ENCODE results near the gene PID1.

Gene PID1

DNA sequence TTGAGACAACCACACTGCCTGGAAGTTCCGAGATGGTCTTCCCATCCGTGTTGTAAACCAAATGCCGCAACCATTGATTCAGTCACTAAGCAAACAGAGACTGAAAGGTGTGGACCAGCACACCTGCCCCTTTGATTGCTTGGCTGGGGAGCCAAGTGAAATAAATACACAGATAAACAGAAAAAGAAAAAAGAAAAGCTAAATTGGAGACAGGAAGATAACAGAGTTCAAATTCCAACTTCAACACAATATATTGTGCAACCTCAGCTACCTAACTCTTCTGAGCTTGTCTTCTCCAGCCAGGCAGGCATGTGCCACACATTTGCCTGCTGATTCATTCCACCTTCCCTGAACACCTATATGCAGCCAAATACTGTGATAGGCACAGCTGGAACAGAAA is 110.9 kb downstream of the PID1 start:
- H2BK12ac ChIP-seq (ENCODE audit: low read length): no peak overlapping the region
- no peaks in the 10 kb centered on the region for H3K4me1 ChIP-seq (ENCODE audit: control insufficient read depth in 1 of 2, insufficient read depth in 2 of 2, low read length in 2 of 2)
- H3K27ac ChIP-seq (ENCODE audit: low read depth, low read length): no peak overlapping the region
- no peaks in the 10 kb centered on the region for H3K9me3 ChIP-seq (ENCODE audit: insufficient read depth, low read depth, low read length)
- H3K9ac ChIP-seq (ENCODE audit: low read length): no peak overlapping the region
- H3K4me3 ChIP-seq (ENCODE audit: low read depth, low read length): no peak overlapping the region
- H3K14ac ChIP-seq (ENCODE audit: low read length): no peak overlapping the region
- DNase-seq: peak in 1 of 2 donors; percentile 33
- H3K4me2 ChIP-seq (ENCODE audit: low read length): no peak overlapping the region
- no peak overlapping the region for H4K91ac ChIP-seq (ENCODE audit: low read depth, low read length)
- no peaks in the 10 kb centered on the region for H3K36me3 ChIP-seq (ENCODE audit: control insufficient read depth in 1 of 2, insufficient read depth in 2 of 2, low read length in 2 of 2)
- H4K12ac ChIP-seq (ENCODE audit: low read depth, low read length): no peak overlapping the region
- no peaks in the 10 kb centered on the region for H3K79me2 ChIP-seq (ENCODE audit: control insufficient read depth, insufficient read depth, low read length, poor library complexity)
- no peak overlapping the region for H3K23ac ChIP-seq (ENCODE audit: low read length)
- no peak overlapping the region for H2AFZ ChIP-seq (ENCODE audit: insufficient read depth, low read length, poor library complexity)
- no CpG with 5 or more reads among the region's 3 CpGs for whole genome bisulfite sequencing (ENCODE audit: extremely low coverage, insufficient coverage, insufficient read length)
- no peaks in the 10 kb centered on the region for H3K27me3 ChIP-seq (ENCODE audit: insufficient read depth, low read length)
- no peaks in the 10 kb centered on the region for H3K79me1 ChIP-seq (ENCODE audit: low read length)
- no peak overlapping the region for H4K8ac ChIP-seq (ENCODE audit: low read depth, low read length)
- H3K18ac ChIP-seq (ENCODE audit: low read length): no peak overlapping the region
- H2BK5ac ChIP-seq (ENCODE audit: low read depth, low read length, poor library complexity): no peak overlapping the region
- no peak overlapping the region for H2AK5ac ChIP-seq (ENCODE audit: low read length)
- H2BK120ac ChIP-seq (ENCODE audit: insufficient read depth, low read length, poor library complexity): no peak overlapping the region
- H3K4ac ChIP-seq (ENCODE audit: low read depth, low read length): no peak overlapping the region

DNA sequence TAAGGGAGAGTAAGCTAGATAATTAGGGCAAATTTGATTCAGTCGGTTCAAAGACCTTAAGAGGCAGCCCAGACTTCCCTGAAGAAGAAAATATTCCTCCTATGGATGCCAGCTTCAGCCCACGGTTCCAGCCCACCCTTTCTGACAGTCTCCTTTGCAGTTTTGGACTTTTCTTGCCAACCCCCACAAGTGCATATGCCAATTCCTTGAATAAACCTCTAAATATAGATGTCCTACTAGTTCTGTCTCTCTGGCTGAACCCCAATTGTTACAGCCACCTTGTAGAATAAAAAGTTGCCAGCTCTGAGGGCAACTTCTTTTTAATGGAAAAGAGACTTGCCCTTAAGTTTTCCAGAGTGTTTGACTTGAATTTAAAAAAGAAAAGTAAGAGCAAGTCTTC is 111.7 kb downstream of the PID1 start:
- whole genome bisulfite sequencing (ENCODE audit: extremely low coverage, insufficient coverage, insufficient read length): no CpG with 5 or more reads among the region's 2 CpGs
- no peak overlapping the region for H4K12ac ChIP-seq (ENCODE audit: low read depth, low read length)

DNA sequence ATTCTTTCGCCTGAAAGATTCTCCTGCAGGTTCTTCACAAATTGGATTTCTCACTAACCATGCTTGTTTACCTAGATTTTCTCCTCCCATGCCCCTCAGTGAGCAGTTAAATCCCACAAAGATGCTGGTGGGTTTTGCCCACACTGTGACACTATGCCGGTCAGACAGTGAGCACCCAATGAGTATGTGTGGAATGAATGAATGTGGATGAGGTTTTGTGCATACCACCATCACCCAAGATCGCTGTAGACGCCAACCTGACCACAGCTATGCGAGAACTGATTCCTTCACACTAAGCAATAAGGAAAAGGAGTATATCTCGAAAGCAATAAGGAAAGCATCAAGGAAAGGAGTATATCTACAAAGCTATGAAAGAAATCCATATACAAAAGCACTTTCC is 116.7 kb downstream of the PID1 start:
- Histone ChIP-seq H2BK120ac (ENCODE audit: insufficient read depth, low read length, poor library complexity) (no peak overlapping the region), H2BK12ac (ENCODE audit: low read length) (no peak overlapping the region), H3K4ac (ENCODE audit: low read depth, low read length) (no peak overlapping the region), H3K36me3 (ENCODE audit: control insufficient read depth in 1 of 2, insufficient read depth in 2 of 2, low read length in 2 of 2) (no peaks in the 10 kb centered on the region), H3K79me2 (ENCODE audit: control insufficient read depth, insufficient read depth, low read length, poor library complexity) (no peaks in the 10 kb centered on the region), H3K27me3 (ENCODE audit: insufficient read depth, low read length) (no peaks in the 10 kb centered on the region), H3K18ac (ENCODE audit: low read length) (no peak overlapping the region), H3K9me3 (ENCODE audit: insufficient read depth, low read depth, low read length) (peaks cover 2% of the 10 kb centered on the region), H3K4me1 (ENCODE audit: control insufficient read depth in 1 of 2, insufficient read depth in 2 of 2, low read length in 2 of 2) (peaks cover 0 to 3% of the 10 kb centered on the region in 2 experiments), H4K12ac (ENCODE audit: low read depth, low read length) (no peak overlapping the region), H3K4me3 (ENCODE audit: low read depth, low read length) (no peak overlapping the region), H3K4me2 (ENCODE audit: low read length) (no peak overlapping the region), H3K27ac (ENCODE audit: low read depth, low read length) (no peak overlapping the region), H2AFZ (ENCODE audit: insufficient read depth, low read length, poor library complexity) (no peak overlapping the region), H2AK5ac (ENCODE audit: low read length) (no peak overlapping the region), H3K14ac (ENCODE audit: low read length) (no peak overlapping the region), H4K8ac (ENCODE audit: low read depth, low read length) (no peak overlapping the region), H3K79me1 (ENCODE audit: low read length) (peaks cover 4% of the 10 kb centered on the region), H4K91ac (ENCODE audit: low read depth, low read length) (no peak overlapping the region), H3K23ac (ENCODE audit: low read length) (no peak overlapping the region), H2BK5ac (ENCODE audit: low read depth, low read length, poor library complexity) (no peak overlapping the region), H3K9ac (ENCODE audit: low read length) (no peak overlapping the region)
- no CpG with 5 or more reads among the region's 6 CpGs for WGBS (ENCODE audit: extremely low coverage, insufficient coverage, insufficient read length)
- peak; percentile 89 to 91 for DNase-seq

More for the DNA sequence above, 111.7 kb downstream of the PID1 start:
- no peaks in the 10 kb centered on the region for H3K27me3 ChIP-seq (ENCODE audit: insufficient read depth, low read length)
- H3K79me1 ChIP-seq (ENCODE audit: low read length): no peaks in the 10 kb centered on the region
- peaks cover under 1% of the 10 kb centered on the region for H3K9me3 ChIP-seq (ENCODE audit: insufficient read depth, low read depth, low read length)
- H3K4me2 ChIP-seq (ENCODE audit: low read length): no peak overlapping the region
- no peak overlapping the region for H3K9ac ChIP-seq (ENCODE audit: low read length)
- H3K4ac ChIP-seq (ENCODE audit: low read depth, low read length): no peak overlapping the region
- no peak for DNase-seq
- no peaks in the 10 kb centered on the region for H3K4me1 ChIP-seq (ENCODE audit: control insufficient read depth in 1 of 2, insufficient read depth in 2 of 2, low read length in 2 of 2)
- no peak overlapping the region for H3K14ac ChIP-seq (ENCODE audit: low read length)
- H3K23ac ChIP-seq (ENCODE audit: low read length): no peak overlapping the region
- no peak overlapping the region for H4K91ac ChIP-seq (ENCODE audit: low read depth, low read length)
- no peak overlapping the region for H2BK120ac ChIP-seq (ENCODE audit: insufficient read depth, low read length, poor library complexity)
- no peak overlapping the region for H3K27ac ChIP-seq (ENCODE audit: low read depth, low read length)
- no peaks in the 10 kb centered on the region for H3K36me3 ChIP-seq (ENCODE audit: control insufficient read depth in 1 of 2, insufficient read depth in 2 of 2, low read length in 2 of 2)
- H2BK12ac ChIP-seq (ENCODE audit: low read length): no peak overlapping the region
- no peak overlapping the region for H3K18ac ChIP-seq (ENCODE audit: low read length)
- H2BK5ac ChIP-seq (ENCODE audit: low read depth, low read length, poor library complexity): no peak overlapping the region
- no peak overlapping the region for H2AFZ ChIP-seq (ENCODE audit: insufficient read depth, low read length, poor library complexity)
- H4K8ac ChIP-seq (ENCODE audit: low read depth, low read length): no peak overlapping the region
- no peak overlapping the region for H3K4me3 ChIP-seq (ENCODE audit: low read depth, low read length)
- no peaks in the 10 kb centered on the region for H3K79me2 ChIP-seq (ENCODE audit: control insufficient read depth, insufficient read depth, low read length, poor library complexity)
- H2AK5ac ChIP-seq (ENCODE audit: low read length): no peak overlapping the region

GRCh38 chr2:229153951-229154350 is 117.1 kb downstream of the PID1 start:
- H2BK120ac ChIP-seq (ENCODE audit: insufficient read depth, low read length, poor library complexity): no peak overlapping the region
- DNase-seq: peak; percentile 13 to 61
- WGBS (ENCODE audit: extremely low coverage, insufficient coverage, insufficient read length): no CpG with 5 or more reads among the region's 4 CpGs
- H3K4me2 ChIP-seq (ENCODE audit: low read length): no peak overlapping the region
- H3K9ac ChIP-seq (ENCODE audit: low read length): no peak overlapping the region
- H2BK5ac ChIP-seq (ENCODE audit: low read depth, low read length, poor library complexity): no peak overlapping the region
- H3K36me3 ChIP-seq (ENCODE audit: control insufficient read depth in 1 of 2, insufficient read depth in 2 of 2, low read length in 2 of 2): no peaks in the 10 kb centered on the region
- no peak overlapping the region for H3K14ac ChIP-seq (ENCODE audit: low read length)
- H2AFZ ChIP-seq (ENCODE audit: insufficient read depth, low read length, poor library complexity): no peak overlapping the region
- no peak overlapping the region for H4K8ac ChIP-seq (ENCODE audit: low read depth, low read length)
- no peak overlapping the region for H3K18ac ChIP-seq (ENCODE audit: low read length)
- H3K79me2 ChIP-seq (ENCODE audit: control insufficient read depth, insufficient read depth, low read length, poor library complexity): no peaks in the 10 kb centered on the region
- H3K27ac ChIP-seq (ENCODE audit: low read depth, low read length): no peak overlapping the region
- no peaks in the 10 kb centered on the region for H3K27me3 ChIP-seq (ENCODE audit: insufficient read depth, low read length)
- H2AK5ac ChIP-seq (ENCODE audit: low read length): no peak overlapping the region
- H3K23ac ChIP-seq (ENCODE audit: low read length): no peak overlapping the region
- peaks cover 0 to 3% of the 10 kb centered on the region in 2 experiments for H3K4me1 ChIP-seq (ENCODE audit: control insufficient read depth in 1 of 2, insufficient read depth in 2 of 2, low read length in 2 of 2)
- H2BK12ac ChIP-seq (ENCODE audit: low read length): no peak overlapping the region
- no peak overlapping the region for H3K4me3 ChIP-seq (ENCODE audit: low read depth, low read length)
- no peak overlapping the region for H4K12ac ChIP-seq (ENCODE audit: low read depth, low read length)
- peaks cover 4% of the 10 kb centered on the region for H3K79me1 ChIP-seq (ENCODE audit: low read length)
- peaks cover 2% of the 10 kb centered on the region for H3K9me3 ChIP-seq (ENCODE audit: insufficient read depth, low read depth, low read length)
- no peak overlapping the region for H3K4ac ChIP-seq (ENCODE audit: low read depth, low read length)
- no peak overlapping the region for H4K91ac ChIP-seq (ENCODE audit: low read depth, low read length)
